GM21786 (cell line): ENCODE measurements around the gene SEC63.

ENCODE experiments used
- ATAC-seq: cut with Tn5 transposase; IDR thresholded peaks from one replicate; pipeline ENCODE4 v1.9.1; 2021; ENCODE audit not compliant: unreplicated experiment

SEC63 gene

GRCh38 chr6:107822176-107823046 is 135.6 kb downstream of the SEC63 start:
- peak; percentile 67 for ATAC-seq

GRCh38 chr6:107821591-107821990 is 136.4 kb downstream of the SEC63 start:
- ATAC-seq = no peak

DNA sequence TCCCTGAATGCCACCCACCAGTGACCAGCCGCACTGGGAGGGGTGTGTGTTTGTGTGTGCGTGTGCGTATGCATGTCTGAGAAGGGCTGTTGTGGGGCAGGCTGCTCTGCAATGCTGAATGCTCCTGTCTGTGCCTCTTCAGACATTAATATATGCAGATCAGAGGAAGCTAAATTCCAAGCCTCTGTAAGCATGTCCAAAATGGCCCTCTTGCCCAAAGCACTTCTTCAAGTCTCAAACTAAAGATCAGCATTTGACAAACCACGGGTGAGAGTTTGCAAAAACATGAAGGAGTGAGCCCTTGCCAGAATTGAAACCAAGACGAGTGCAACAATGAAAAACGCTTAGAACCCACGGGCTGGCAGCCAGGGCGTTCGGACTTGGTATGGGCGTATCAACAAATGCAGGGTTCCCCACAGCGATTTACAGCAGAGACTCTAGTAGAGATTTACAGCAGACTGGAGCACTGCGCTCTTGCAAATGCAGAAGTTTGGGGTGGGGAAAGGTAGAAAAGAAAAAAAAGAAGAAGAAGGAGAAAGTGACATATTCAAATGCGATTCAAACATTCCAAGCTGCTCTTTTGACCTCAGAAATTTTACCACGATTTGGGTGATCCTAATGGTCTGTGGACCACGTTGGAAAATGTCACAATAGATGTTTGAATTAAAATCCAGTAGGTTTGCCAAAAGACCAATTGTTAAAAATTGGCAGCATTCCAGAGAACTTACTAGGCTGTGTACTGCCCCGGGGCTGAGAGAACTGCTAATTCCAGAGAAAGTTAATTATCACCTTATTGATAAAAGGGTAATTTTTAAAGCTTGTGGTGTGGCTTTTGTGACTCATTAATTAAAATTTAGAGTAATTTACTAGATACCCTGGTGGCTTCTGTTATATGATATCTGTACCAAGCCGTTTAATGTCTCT is 137.4 kb downstream of the SEC63 start:
- no peak for ATAC-seq

DNA sequence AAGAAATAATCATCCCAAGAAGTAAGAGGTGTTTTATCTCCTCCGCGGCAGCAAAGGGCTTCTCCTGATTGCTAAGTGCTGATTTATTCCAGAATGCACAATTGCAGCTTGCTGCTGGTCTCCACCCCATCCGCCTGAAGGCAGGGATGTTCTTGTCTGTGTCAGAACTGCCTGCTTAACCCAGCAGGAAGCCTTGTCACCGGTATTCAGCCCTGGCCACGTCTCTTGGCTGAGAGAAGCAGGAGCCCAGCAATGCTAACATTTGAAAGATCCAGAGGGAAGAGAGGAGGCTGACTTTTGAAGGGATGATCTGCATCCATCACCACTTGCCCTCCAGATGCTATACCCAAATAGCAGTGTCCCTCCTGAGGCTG is 138.1 kb downstream of the SEC63 start:
- ATAC-seq = no peak

GRCh38 chr6:107819217-107819616 is 138.8 kb downstream of the SEC63 start:
- ATAC-seq = no peak

GRCh38 chr6:107818272-107818671 is 139.7 kb downstream of the SEC63 start:
- ATAC-seq = no peak

- ATAC-seq = no peak
Observed at GRCh38 chr6:107817784-107818183, 140.2 kb downstream of the SEC63 start.
